ENCODE data around the gene ADM. TPM values are rescaled to one million over a fixed set of nuclear protein-coding genes. Genes with fewer than 3 reads are reported as not detected.
"Not testable (repeated sequence)": the region's sequence is repeated elsewhere in the genome, so short reads cannot be mapped to it uniquely, and the experiment has no call there.

Gene ADM, protein sequence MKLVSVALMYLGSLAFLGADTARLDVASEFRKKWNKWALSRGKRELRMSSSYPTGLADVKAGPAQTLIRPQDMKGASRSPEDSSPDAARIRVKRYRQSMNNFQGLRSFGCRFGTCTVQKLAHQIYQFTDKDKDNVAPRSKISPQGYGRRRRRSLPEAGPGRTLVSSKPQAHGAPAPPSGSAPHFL
- total RNA-seq: 1 to 10 TPM; 1.5 to 2.1 TPM

DNA sequence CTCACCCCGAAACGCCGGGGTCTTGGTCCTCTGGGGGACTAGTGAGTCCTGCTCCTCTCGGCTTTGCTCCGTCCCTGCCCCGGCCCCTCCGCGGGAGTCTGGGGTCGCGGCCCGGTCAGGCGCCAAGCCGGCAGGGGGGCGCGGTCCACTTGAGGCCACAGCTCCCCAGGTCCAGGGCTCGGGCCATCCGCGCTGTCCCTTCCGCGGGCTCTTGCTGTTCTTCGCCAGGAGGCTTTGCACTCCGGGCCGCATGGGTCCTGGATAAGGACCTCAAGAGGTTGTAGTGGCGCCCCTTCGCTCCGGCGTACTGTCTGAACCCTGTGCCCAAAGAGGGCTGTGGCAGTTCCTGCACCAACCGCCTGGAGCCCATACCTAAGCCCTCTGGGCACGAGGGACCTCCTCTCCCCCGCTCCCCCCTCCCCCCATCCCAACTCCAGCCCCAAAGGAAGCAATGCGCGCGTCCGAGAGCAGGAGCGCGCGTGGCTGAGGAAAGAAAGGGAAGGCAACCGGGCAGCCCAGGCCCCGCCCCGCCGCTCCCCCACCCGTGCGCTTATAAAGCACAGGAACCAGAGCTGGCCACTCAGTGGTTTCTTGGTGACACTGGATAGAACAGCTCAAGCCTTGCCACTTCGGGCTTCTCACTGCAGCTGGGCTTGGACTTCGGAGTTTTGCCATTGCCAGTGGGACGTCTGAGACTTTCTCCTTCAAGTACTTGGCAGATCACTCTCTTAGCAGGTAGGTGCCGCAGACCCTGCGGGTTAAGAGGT, at the start of gene ADM:
Gene ADM (plus strand): TSS at position 579 of the 767 bp plus-strand sequence. CDS start 628 bp downstream, outside the sequence.
- peak within 1 kb of the TSS; percentile 69 for H3K27ac Mint-ChIP-seq
- H3K9me3 Mint-ChIP-seq: no peaks in the 10 kb centered on the region
- H3K36me3 Mint-ChIP-seq: peaks cover 19% of the 10 kb centered on the region
- peaks cover 77% of the 10 kb centered on the region for H3K27me3 Mint-ChIP-seq
- peak within 1 kb of the TSS; percentile 96 for H3K4me3 Mint-ChIP-seq
- peak; percentile 55 for DNase-seq
- peaks cover 37% of the 10 kb centered on the region for H3K4me1 Mint-ChIP-seq

DNA sequence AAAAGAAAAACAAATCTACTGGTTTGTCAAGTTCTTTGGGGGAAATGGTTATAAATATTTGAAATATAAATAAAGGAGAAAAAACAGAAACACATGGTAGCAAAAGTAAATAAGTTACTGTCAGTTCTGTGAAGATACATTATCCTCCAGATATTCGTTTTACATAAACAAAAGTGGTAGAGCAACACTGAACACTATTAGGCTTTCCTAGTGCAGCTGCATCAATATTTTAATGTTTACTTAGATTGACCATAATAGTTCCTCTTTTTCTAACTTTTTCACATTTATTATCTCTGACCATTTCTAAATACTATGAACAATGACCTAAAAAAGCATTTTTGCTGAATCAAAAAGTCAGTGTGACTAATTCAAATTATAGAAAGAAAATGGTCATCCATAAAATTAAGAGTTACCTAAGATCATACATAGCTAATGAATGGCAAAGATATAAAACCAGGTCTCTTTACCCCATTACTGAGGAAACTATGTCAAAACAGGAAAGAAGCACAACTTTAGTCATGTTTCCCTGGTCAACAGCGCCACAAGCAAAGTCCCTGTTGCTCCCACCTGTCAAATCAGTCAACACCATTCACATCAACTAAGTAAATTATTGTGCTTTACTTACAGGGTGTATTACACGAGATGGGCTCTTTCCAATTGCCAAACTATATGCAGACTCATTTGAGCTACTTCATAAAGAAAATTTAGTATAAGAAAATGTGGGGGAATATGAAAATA, 49.3 kb upstream of the ADM start:
- no peaks in the 10 kb centered on the region for H3K9me3 Mint-ChIP-seq
- no peak overlapping the region for H3K27ac Mint-ChIP-seq
- no peak for DNase-seq
- no peaks in the 10 kb centered on the region for H3K27me3 Mint-ChIP-seq
- H3K4me1 Mint-ChIP-seq: peaks cover 6% of the 10 kb centered on the region
- no peaks in the 10 kb centered on the region for H3K36me3 Mint-ChIP-seq
- H3K4me3 Mint-ChIP-seq: no peak overlapping the region

DNA sequence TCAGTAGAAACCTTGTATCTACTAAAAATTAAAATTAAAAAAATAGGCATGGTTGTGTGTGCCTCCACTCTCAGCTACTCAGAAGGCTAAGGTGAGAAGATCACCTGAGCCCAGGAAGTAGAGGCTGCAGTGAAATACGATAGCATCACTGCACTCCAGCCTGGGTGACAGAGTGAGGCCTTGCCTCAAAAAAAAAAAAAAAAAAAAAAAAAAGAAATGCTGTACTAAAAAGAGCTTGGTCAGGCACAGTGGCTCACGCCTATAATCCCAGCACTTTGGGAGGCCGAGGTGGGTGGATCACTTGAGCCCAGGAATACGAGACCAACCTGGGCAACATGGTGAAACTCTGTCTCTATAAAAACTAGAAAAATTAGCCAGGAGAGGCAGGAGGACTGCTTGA, 47.4 kb upstream of the ADM start:
- Mint-ChIP-seq H3K36me3 (no peaks in the 10 kb centered on the region), H3K27ac (no peak overlapping the region), H3K4me1 (peaks cover 12% of the 10 kb centered on the region), H3K9me3 (no peaks in the 10 kb centered on the region), H3K27me3 (no peaks in the 10 kb centered on the region), H3K4me3 (no peak overlapping the region)
- no peak for DNase-seq

DNA sequence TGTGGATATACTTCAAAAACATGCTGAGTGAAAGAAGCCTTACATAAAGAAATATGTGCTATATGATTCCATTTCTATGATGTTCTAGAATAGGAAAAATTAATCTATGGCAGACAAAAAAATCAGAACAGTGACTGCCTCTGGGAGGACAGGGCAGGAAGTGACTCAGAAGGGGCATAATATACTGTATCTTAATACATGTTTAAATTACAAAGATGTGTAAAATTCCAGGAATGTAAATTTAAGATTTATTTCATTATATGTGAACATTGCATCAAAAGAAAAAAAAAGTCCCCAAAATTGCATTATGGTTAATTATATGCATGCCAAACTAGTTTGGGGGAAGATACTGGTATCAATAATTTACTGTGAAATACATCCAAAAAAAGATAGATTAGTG, 43.1 kb upstream of the ADM start:
- peaks cover 9% of the 10 kb centered on the region for H3K4me1 Mint-ChIP-seq
- H3K36me3 Mint-ChIP-seq: peaks cover 3% of the 10 kb centered on the region
- H3K27ac Mint-ChIP-seq: no peak overlapping the region
- DNase-seq: no peak
- H3K27me3 Mint-ChIP-seq: no peaks in the 10 kb centered on the region
- H3K9me3 Mint-ChIP-seq: no peaks in the 10 kb centered on the region
- no peak overlapping the region for H3K4me3 Mint-ChIP-seq

DNA sequence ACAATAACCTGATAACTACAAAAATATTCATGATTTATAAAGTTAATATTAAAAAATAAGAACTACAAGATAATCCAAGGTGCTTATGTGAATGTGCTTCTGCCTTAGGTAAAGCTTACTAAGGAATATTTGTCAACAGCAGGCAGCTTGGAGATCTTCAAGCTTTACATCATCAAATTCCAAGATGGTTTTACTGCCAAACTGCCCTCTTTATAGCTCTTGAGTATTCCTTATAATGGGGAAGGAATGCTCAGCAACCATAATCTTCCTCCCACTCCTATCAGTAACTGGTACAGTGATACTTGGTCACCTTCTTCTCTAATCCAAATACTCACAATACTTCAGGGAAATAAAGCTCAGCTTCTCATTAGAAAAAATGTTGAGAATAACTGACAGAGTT, 40.9 kb upstream of the ADM start:
- H3K36me3 Mint-ChIP-seq: peaks cover 3% of the 10 kb centered on the region
- H3K27ac Mint-ChIP-seq: no peak overlapping the region
- no peaks in the 10 kb centered on the region for H3K9me3 Mint-ChIP-seq
- no peak overlapping the region for H3K4me3 Mint-ChIP-seq
- peaks cover 9% of the 10 kb centered on the region for H3K4me1 Mint-ChIP-seq
- H3K27me3 Mint-ChIP-seq: no peaks in the 10 kb centered on the region
- no peak for DNase-seq

DNA sequence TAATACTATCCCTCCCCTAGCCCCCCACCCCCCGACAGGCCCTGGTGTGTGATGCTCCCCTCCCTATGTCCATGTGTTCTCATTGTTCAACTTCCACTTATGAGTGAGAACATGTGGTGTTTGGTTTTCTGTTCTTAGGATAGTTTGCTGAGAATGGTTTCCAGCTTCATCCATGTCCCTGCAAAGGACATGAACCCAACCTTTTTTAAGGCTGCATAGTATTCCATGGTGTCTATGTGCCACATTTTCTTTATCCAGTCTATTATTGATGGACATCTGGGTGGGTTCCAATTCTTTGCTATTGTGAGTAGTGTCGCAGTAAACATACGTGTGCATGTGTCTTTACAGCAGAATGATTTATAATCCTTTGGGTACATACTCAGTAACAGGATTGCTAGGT, 40.2 kb upstream of the ADM start:
- DNase-seq, H3K9me3 Mint-ChIP-seq: not testable (repeated sequence)

DNA sequence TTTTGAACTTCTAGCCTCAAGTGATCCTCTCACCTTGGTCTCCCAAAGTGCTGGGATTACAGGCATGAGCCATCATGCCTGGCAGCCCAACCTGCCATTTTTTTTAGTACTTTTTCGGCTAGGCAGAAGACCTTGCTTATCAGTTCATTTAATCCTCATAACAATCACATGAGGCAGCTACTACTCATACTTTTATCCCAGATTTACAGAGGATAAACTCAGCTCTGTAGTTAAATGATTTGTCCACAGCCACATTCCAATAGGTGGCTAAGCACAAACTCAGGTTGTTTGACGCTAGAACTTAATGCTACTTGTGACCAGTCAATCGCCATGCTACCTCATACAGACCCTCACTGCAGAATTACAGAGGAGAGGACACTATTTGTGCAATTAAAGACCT, 38.9 kb upstream of the ADM start:
- Mint-ChIP-seq H3K4me1 (peaks cover 9% of the 10 kb centered on the region), H3K9me3 (no peaks in the 10 kb centered on the region), H3K27me3 (no peaks in the 10 kb centered on the region), H3K36me3 (peaks cover 8% of the 10 kb centered on the region), H3K4me3 (no peak overlapping the region), H3K27ac (no peak overlapping the region)
- DNase-seq: no peak

More for the DNA sequence above, 40.2 kb upstream of the ADM start:
- H3K4me1 Mint-ChIP-seq, H3K27ac Mint-ChIP-seq, H3K4me3 Mint-ChIP-seq, H3K27me3 Mint-ChIP-seq, H3K36me3 Mint-ChIP-seq: not testable (repeated sequence)

DNA sequence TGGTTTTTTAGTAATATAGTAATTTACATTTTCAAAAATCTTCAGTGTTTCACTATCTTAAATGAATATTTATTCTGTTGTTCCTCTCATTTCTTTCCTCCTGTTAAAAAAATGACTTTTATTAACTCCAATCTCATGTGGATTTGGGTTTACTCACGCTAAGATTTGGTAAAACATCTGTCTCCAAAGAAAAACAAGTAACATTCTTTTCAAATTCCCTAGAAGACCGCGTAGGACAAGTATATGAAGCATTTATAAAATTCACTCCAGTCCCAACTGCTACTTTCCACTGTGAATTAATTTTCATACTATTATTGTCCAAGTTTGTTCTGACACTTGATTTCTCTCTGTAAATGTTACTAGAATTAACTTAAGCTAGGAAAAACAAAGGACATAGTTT, 37.1 kb upstream of the ADM start:
- H3K27me3 Mint-ChIP-seq: no peaks in the 10 kb centered on the region
- H3K4me1 Mint-ChIP-seq: peaks cover 3% of the 10 kb centered on the region
- H3K36me3 Mint-ChIP-seq: peaks cover 8% of the 10 kb centered on the region
- no peak overlapping the region for H3K27ac Mint-ChIP-seq
- DNase-seq: no peak
- H3K4me3 Mint-ChIP-seq: no peak overlapping the region
- H3K9me3 Mint-ChIP-seq: no peaks in the 10 kb centered on the region

DNA sequence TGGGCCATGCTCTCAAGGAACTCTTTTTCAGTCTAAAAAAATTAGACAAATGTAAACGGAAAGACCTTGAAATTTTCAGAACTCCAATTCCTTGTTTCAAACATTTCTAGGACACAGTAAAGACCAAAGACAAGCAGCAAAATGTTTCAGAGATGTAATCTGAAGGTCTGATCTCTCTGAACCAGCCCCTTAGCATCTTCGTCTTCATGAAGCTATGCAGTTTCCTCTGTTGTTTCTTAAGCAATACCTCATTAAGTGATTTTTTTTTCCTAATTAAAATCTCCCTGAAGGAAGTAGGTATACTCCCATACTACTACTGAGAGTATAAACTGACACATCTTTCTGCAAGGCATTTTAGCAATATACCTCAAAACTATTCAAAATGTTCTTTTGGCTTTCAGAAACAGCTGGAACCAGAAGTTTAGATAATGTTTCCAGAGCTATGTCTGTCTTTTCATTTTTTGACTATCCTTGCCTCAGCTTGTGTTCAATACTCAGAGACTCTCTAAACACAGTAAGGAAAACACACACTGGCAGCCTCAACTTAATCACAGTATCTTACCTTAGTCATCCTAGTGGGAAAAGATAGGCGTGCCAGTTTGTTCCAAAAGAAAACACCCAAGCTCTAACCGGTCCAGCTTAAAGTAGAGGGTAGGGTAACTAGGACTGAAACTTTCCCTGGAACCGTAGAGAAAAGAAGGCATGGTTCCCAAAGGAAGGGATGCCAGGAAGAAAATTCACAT, 36.0 kb upstream of the ADM start:
- Mint-ChIP-seq H3K27ac (no peak overlapping the region), H3K36me3 (peaks cover 8% of the 10 kb centered on the region)

DNA sequence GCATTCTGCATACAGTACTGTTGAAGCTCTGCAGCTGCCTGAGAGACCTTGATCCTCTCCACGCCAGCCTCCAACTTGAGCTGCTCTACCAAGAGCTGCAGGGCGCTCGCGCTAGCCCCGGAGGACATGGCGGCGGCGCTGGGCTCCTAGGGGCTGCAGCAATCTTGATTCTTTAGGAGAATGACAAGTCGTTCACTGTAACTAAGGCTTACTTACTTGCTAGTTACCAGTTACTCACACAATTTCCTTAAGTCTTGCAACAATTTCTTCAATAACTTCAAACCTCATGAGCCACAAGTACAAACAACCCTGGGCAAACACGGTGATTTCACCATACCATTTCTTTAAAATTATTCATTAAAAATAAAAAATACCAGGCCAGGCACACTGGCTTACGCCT, 32.7 kb upstream of the ADM start:
- H3K27ac Mint-ChIP-seq: no peak overlapping the region
- peaks cover 5% of the 10 kb centered on the region for H3K36me3 Mint-ChIP-seq
- H3K4me3 Mint-ChIP-seq: no peak overlapping the region
- H3K27me3 Mint-ChIP-seq: no peaks in the 10 kb centered on the region
- no peak for DNase-seq
- peaks cover 10% of the 10 kb centered on the region for H3K4me1 Mint-ChIP-seq
- H3K9me3 Mint-ChIP-seq: no peaks in the 10 kb centered on the region

More for the DNA sequence above, 36.0 kb upstream of the ADM start:
- H3K4me1 Mint-ChIP-seq: peaks cover 5% of the 10 kb centered on the region
- H3K4me3 Mint-ChIP-seq: no peak overlapping the region
- no peaks in the 10 kb centered on the region for H3K9me3 Mint-ChIP-seq
- no peaks in the 10 kb centered on the region for H3K27me3 Mint-ChIP-seq
- DNase-seq: no peak

DNA sequence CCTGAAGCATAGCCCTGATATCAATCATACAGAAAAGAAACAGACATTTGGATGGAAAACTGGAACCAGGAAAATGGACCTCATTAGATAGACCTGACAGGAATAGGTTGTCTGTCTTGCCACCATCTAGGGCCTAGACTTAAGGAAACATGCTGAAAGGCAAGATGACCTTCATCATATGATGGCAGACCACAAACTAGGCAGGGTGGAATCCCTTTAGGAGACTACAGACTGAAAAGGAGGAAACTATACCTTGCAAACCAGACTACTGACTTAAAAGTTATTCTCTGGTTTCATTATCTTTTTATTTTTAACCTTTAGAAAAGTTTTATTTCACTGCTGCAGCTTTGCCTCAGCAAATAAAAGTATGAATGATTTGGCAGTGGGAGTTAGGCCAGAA, 31.1 kb upstream of the ADM start:
- Mint-ChIP-seq H3K4me3 (no peak overlapping the region), H3K27me3 (no peaks in the 10 kb centered on the region), H3K36me3 (peaks cover 5% of the 10 kb centered on the region), H3K9me3 (no peaks in the 10 kb centered on the region), H3K27ac (no peak overlapping the region), H3K4me1 (peaks cover 10% of the 10 kb centered on the region)
- DNase-seq: no peak

DNA sequence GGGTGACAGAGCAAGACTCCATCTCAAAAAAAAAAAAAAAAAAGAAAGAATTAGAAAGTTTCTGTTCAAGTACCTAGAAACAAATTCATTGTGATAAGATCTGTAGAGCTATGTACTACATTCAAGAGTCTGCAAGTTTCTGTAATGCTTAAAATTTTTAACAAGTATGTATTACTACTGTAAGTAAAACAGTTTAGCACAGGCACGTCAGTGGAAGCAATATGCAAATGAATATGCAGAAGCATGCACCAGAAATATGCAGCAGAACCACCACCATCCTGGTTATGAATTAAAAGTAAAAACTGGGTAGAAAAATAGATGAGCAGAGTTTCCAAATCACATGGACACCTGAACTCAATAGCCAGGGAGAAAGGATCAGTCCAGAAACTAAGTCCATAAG, 30.1 kb upstream of the ADM start:
- Mint-ChIP-seq H3K27ac (no peak overlapping the region), H3K9me3 (no peaks in the 10 kb centered on the region), H3K4me1 (peaks cover 10% of the 10 kb centered on the region), H3K27me3 (no peaks in the 10 kb centered on the region), H3K4me3 (no peak overlapping the region), H3K36me3 (peaks cover 5% of the 10 kb centered on the region)
- DNase-seq: no peak

DNA sequence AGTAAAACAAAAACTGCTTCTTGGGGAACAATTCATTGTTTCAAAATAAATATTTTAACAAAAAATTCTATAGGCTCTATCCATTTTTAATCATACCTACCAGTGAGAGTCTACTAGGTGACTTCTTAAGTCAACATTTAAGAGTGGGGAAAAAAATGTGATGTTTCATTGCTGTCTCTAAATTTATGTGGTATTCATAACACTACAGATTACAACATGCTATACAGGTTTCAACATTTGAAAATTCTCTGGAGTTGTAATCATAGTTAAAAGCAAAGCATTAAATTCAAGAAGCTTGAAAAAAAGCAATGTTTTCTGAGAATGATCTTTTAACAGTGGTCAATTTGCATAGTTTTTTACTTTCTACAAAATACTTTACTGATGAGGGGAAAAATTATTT, 29.2 kb upstream of the ADM start:
- H3K36me3 Mint-ChIP-seq: no peaks in the 10 kb centered on the region
- H3K9me3 Mint-ChIP-seq: no peaks in the 10 kb centered on the region
- no peaks in the 10 kb centered on the region for H3K27me3 Mint-ChIP-seq
- peaks cover 10% of the 10 kb centered on the region for H3K4me1 Mint-ChIP-seq
- DNase-seq: no peak
- H3K4me3 Mint-ChIP-seq: no peak overlapping the region
- H3K27ac Mint-ChIP-seq: no peak overlapping the region

DNA sequence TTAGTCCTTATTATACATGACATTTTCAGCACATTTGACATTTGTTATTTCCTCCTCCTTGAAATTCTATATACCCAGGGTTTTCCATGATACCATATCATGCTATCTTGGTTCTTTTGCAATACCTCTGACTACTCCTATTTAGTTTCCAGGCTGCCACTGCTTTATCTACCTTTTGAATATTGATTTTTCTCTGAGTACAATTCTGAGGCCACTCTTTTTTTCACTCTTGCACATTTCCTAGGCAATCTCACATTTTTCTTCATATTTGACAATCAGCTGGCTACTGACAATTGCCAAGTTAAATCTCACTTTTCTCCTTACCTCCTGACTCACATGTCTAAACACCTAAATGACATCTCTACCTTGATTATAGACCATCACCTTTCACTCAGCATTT, 22.8 kb upstream of the ADM start:
- H3K4me1 Mint-ChIP-seq: peaks cover 4% of the 10 kb centered on the region
- no peaks in the 10 kb centered on the region for H3K9me3 Mint-ChIP-seq
- H3K27me3 Mint-ChIP-seq: no peaks in the 10 kb centered on the region
- no peak overlapping the region for H3K4me3 Mint-ChIP-seq
- H3K36me3 Mint-ChIP-seq: no peaks in the 10 kb centered on the region
- no peak overlapping the region for H3K27ac Mint-ChIP-seq
- DNase-seq: no peak

DNA sequence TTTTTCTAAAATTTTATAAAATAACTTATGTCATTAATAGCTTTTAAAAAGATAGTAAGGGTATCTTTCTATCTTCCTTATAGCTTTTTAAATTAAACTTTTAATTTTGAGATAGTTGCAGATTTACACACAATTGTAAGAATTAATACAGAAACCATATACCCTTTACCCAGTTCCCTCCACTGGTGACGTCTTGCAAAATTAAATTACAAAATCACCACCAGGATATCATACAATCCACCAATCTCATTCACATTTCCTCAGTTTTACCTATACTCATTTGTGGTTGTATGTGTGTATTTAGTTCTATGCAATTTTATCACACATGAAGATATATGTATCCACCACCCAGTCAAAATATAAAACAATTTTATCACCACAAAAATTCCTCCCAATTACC, 20.9 kb upstream of the ADM start:
- no peaks in the 10 kb centered on the region for H3K36me3 Mint-ChIP-seq
- no peak overlapping the region for H3K4me3 Mint-ChIP-seq
- no peaks in the 10 kb centered on the region for H3K27me3 Mint-ChIP-seq
- no peak for DNase-seq
- no peaks in the 10 kb centered on the region for H3K9me3 Mint-ChIP-seq
- peaks cover 4% of the 10 kb centered on the region for H3K4me1 Mint-ChIP-seq
- H3K27ac Mint-ChIP-seq: no peak overlapping the region
